Adrenal gland (tissue), 12 donors: ENCODE measurements around the gene SLC43A3. TPM values are rescaled to one million over a fixed set of nuclear protein-coding genes. Genes with fewer than 3 reads are reported as not detected.

Source experiments
- DNase-seq, 7 donors: peaks; one replicate each; pipeline ENCODE4 v3.0.0-alpha.2; 2019 to 2020
- H3K27ac ChIP-seq, 5 donors: fragments of 200-600 bp; sonication (generic) in 4 of 5; 1 replicate in 3 of 5; 2 replicates in 2 of 5; pipeline versions ENCODE4 v1.5.1 to v1.8.0; 2016 to 2020; ENCODE audit warnings: mild to moderate bottlenecking in 1 of 5
- H3K27me3 ChIP-seq: fragments of 200-600 bp; 2 replicates; pipeline ENCODE4 v1.8.0; 2021
- H3K36me3 ChIP-seq, 2 donors: fragments of 200-600 bp; replicated peaks in 1 of 2; 1 replicate in 1 of 2; 2 replicates in 1 of 2; pipeline versions ENCODE4 v1.5.1 to v1.8.0; 2018 to 2022
- H3K4me1 ChIP-seq, 2 donors: fragments of 200-600 bp; replicated peaks in 1 of 2; 1 replicate in 1 of 2; 2 replicates in 1 of 2; pipeline versions ENCODE4 v1.5.1 to v1.8.0; 2018 to 2021
- H3K4me3 ChIP-seq, 4 donors: fragments of 200-600 bp; sonication (generic) in 3 of 4; one replicate each; pipeline ENCODE4 v1.5.1; 2016 to 2018
- H3K9me3 ChIP-seq, 3 donors: fragments of 200-600 bp; sonication (generic) in 1 of 3; replicated peaks in 1 of 3; 1 replicate in 2 of 3; 2 replicates in 1 of 3; pipeline versions ENCODE4 v1.5.1 to v1.8.0; 2016 to 2021
- CTCF ChIP-seq, 6 experiments: fragments of 450-650 bp in 4 of 6; fragments of 200-600 bp in 2 of 6; sonication (generic) in 1 of 6; IDR thresholded peaks; 1 replicate in 5 of 6; 2 replicates in 1 of 6; pipeline versions ENCODE4 v1.5.1 to v1.8.0; 2016 to 2021; ENCODE audit warnings: antibody characterized with exemption in 6 of 6, mild to moderate bottlenecking in 2 of 6, moderate library complexity in 1 of 6
- POLR2A ChIP-seq, 2 donors: fragments of 450-650 bp; IDR thresholded peaks; one replicate each; pipeline ENCODE4 v1.6.1; 2017; ENCODE audit warnings: antibody characterized with exemption in 2 of 2, mild to moderate bottlenecking in 2 of 2, moderate library complexity in 1 of 2
- WGBS, 4 donors: extraction: QIAGEN DNeasy Blood & Tissue Kit in 2 of 4; methylation state at CpG; one replicate each; pipeline versions ENCODE4 v1.1.5 to v1.1.7; 2013 to 2017; 5-methylcytosine and 5-hydroxymethylcytosine counted together
- intact Hi-C, 2 donors: fragments of 100-400 bp; cut with DNase I; formaldehyde crosslinking; loops; one replicate each; pipeline versions ENCODE4 v1.14.1 to v1.15.0; 2022 to 2023
- polyA plus RNA-seq, 3 donors: library from polyadenylated mRNA; stranded (reverse); fragments of 200-250 nt in 2 of 3; fragments of 350-450 nt in 1 of 3; fragmentation: Illumina TruSeq in 1 of 3; extraction: RNeasy Lipid Tissue Mini Kit (QIAGEN cat#74804) in 1 of 3; gene quantifications; one replicate each; pipeline ENCODE4 v1.2.3, GENCODE V29; 2013 to 2014
- total RNA-seq, 9 donors: library from RNA; depleted of rRNA in 4 of 9; stranded (reverse); fragments of >200 nt in 4 of 9; fragments of 120-200 nt in 1 of 9; fragmentation: NEBNext Ultra II Directional in 1 of 9; extraction: Animal tissue kit (Norgen Biotek cat#: 25700) in 1 of 9; gene quantifications; one replicate each; pipeline versions ENCODE4 v1.1.0 to v1.2.4, GENCODE V29; 2013 to 2023
- donor health status: healthy with polysubstance abuse.
- donor health status: Bipolar disorder and iron deficiency.
- donor health status: DM: yes; HTN: yes; CAD: no.
- donor health status: DM: no; HTN: no; CAD: no.
- donor health status: DM: no; HTN: no; CAD: no.
- donor health status: DM: yes; HTN: yes; CAD: no.

SLC43A3 gene
- total and polyA plus RNA-seq, 12 donors: 14.0 to 72.7 (median 27.3) TPM

- no peaks in the 10 kb centered on the region for H3K4me1 ChIP-seq
- DNase-seq: no peak
- no peaks in the 10 kb centered on the region for H3K9me3 ChIP-seq
- H3K36me3 ChIP-seq: no peaks in the 10 kb centered on the region
- H3K27ac ChIP-seq: no peak overlapping the region
- H3K4me3 ChIP-seq: no peak overlapping the region
- intact Hi-C loops: no loop called here
- H3K27me3 ChIP-seq: no peaks in the 10 kb centered on the region
- 66 to 75% (median 70%) methylated on average over 5 of the region's 5 CpGs for WGBS, 4 donors
- TF ChIP-seq CTCF (IDR thresholded peaks at IDR 0.05) (no peak), POLR2A (IDR thresholded peaks at IDR 0.05) (no peak)
Observed at GRCh38 chr11:57368845-57369232, 58.1 kb downstream of the SLC43A3 start.

- TF ChIP-seq CTCF (IDR thresholded peaks at IDR 0.05) (no peak), POLR2A (IDR thresholded peaks at IDR 0.05) (no peak)
- no peak overlapping the region for H3K27ac ChIP-seq
- intact Hi-C loops: no loop called here
- DNase-seq: no peak
- no peak overlapping the region for H3K4me3 ChIP-seq
- 64 to 75% (median 70%) methylated on average over 17 to 19 of the region's 19 CpGs for WGBS, 4 donors
- no peaks in the 10 kb centered on the region for H3K27me3 ChIP-seq
- no peaks in the 10 kb centered on the region for H3K9me3 ChIP-seq
- H3K4me1 ChIP-seq: no peaks in the 10 kb centered on the region
- no peaks in the 10 kb centered on the region for H3K36me3 ChIP-seq
Observed at GRCh38 chr11:57368106-57368844, 58.6 kb downstream of the SLC43A3 start.

- H3K27ac ChIP-seq: no peak overlapping the region
- intact Hi-C loops: no loop called here
- TF ChIP-seq POLR2A (IDR thresholded peaks at IDR 0.05) (no peak), CTCF (IDR thresholded peaks at IDR 0.05) (no peak)
- 78 to 83% (median 81%) methylated on average over 9 of the region's 9 CpGs for WGBS, 4 donors
- no peaks in the 10 kb centered on the region for H3K4me1 ChIP-seq
- H3K4me3 ChIP-seq: no peak overlapping the region
- no peaks in the 10 kb centered on the region for H3K36me3 ChIP-seq
- no peaks in the 10 kb centered on the region for H3K27me3 ChIP-seq
- no peaks in the 10 kb centered on the region for H3K9me3 ChIP-seq
- no peak for DNase-seq
Observed at GRCh38 chr11:57364851-57365660, 61.9 kb downstream of the SLC43A3 start.

GRCh38 chr11:57363131-57364080 lies 63.5 kb downstream of the SLC43A3 start:
- Histone ChIP-seq H3K27ac (no peak overlapping the region), H3K4me1 (no peaks in the 10 kb centered on the region), H3K36me3 (no peaks in the 10 kb centered on the region), H3K4me3 (no peak overlapping the region), H3K27me3 (no peaks in the 10 kb centered on the region), H3K9me3 (no peaks in the 10 kb centered on the region)
- no peak for TF ChIP-seq CTCF (IDR thresholded peaks at IDR 0.05)
- no peak for TF ChIP-seq POLR2A (IDR thresholded peaks at IDR 0.05)
- intact Hi-C loops: no loop called here
- no peak for DNase-seq
- 58 to 71% (median 60%) methylated on average over 6 to 7 of the region's 7 CpGs for WGBS, 4 donors
